Heart left ventricle (tissue), 13 donors: ENCODE measurements around the gene BLCAP.

Experiments used
- CTCF ChIP-seq, 12 donors: fragments of 200-600 bp; sonication (generic) in 4 of 12; IDR thresholded peaks; one replicate each; pipeline versions ENCODE4 v1.5.0 to v1.8.0; 2018 to 2022; ENCODE audit warnings: antibody characterized with exemption in 12 of 12, mild to moderate bottlenecking in 5 of 12
- POLR2A ChIP-seq, 2 donors: fragments of 450-650 bp; IDR thresholded peaks; one replicate each; pipeline ENCODE4 v1.6.1; 2017; ENCODE audit warnings: antibody characterized with exemption in 2 of 2, mild to moderate bottlenecking in 2 of 2, moderate library complexity in 2 of 2
- donor health status: ischemic (EF 13 %, LVEDD 7.1; RV severe dilation, severe dysfunction).
- donor health status: DM: no; HTN: yes; CAD: no.
- donor health status: DM: no; HTN: no; CAD: no.
- donor health status: ischemic (EF 25% LVEDD 6.9; RV normal size, moderate dysfunction).
- donor health status: ischemic (EF 25% LVEDD 5.7; RV mildly dilated, moderate dysfunction).
- donor health status: ischemic (EF 35%, LVEDD 5.7; RV mildly dilated, moderate dysfunction).
- donor health status: nonischemic (EF 11% LVEDD 7.7; RV severe dilation, severe dysfunction).
- donor health status: DM: yes; HTN: yes; CAD: no.
- donor health status: PGD.
- donor health status: ischemic (EF 29% LVEDD 5.4; RV normal size, mild dysfunction).
- donor health status: nonischemic (EF 23%, LVEDD 6.1; RV moderate dilation, normal function).

GRCh38 chr20:37560629-37561028 lies 33.0 kb upstream of the BLCAP start:
- TF ChIP-seq CTCF (IDR thresholded peaks at IDR 0.05) (no peak), POLR2A (IDR thresholded peaks at IDR 0.05) (no peak)
